ENCODE data around the gene TBR1. TPM values are rescaled to one million over a fixed set of nuclear protein-coding genes. Genes with fewer than 3 reads are reported as not detected.

TBR1 gene
- total and polyA plus RNA-seq, 10 of the 15 experiments (the other 5 are each of a cell fraction or from before 2014, with no cell fraction given): 0.01 TPM; not detected in 9

GRCh38 chr2:161424394-161424769 lies 8.3 kb downstream of the TBR1 start (continued):
- TF ChIP-seq IRF3 (IDR thresholded peaks at IDR 0.05) (no peak), CHD4 (IDR thresholded peaks at IDR 0.05) (no peak), CEBPB (IDR thresholded peaks at IDR 0.05; ENCODE audit: borderline replicate concordance in 1 of 2, low read depth in 2 of 2, low read length in 2 of 2) (no peak), MTA3 (IDR thresholded peaks at IDR 0.05; ENCODE audit: borderline replicate concordance, low read length) (no peak)

DNA sequence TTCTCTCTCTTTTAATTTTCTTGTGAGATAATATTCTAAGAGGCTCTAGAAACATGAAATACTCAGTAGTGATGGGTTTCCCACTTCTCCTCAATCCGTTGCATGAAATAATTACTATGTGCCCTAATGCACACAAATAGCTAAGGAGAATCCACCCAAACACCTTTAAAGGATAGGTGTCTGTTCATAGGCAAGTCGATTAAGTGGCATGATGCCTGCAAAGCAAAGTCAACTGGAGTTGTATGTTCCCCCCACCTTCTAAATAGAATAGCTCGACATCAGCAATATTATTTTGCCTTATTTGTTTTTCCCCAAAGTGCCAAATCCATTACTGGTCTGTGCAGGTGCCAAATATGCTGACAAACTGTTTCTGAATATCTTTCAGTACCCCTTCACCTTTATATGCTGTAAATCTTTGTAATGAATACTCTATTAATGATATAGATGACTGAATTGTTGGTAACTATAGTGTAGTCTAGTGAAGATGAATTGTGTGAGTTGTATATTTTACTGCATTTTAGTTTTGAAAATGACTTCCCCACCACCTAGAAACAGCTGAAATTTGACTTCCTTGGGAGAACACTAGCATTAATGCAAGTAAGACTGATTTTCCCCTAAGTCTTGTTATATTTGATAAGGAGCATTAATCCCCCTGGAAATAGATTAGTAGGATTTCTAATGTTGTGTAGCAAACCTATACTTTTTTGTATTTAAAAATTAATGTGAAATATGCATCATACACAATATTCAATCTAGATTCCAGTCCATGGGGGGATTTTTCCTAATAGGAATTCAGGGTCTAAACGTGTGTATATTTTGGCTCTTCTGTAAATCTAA lies 9.0 kb downstream of the TBR1 start:
- CTCF ChIA-PET: no interaction called here
- H3K4me2 ChIP-seq (ENCODE audit: control insufficient read depth, insufficient read depth): no peak overlapping the region
- WGBS (ENCODE audit: insufficient coverage, insufficient replicate concordance, low lambda C conversion rate, missing lambda C conversion rate): 10% methylated on average over 4 of the region's 4 CpGs
- TF ChIP-seq TBL1XR1 (IDR thresholded peaks at IDR 0.05; ENCODE audit: low read depth, low read length): no peak
- no peak for TF ChIP-seq KAT2A (conservative IDR thresholded peaks at IDR 0.05; ENCODE audit: control insufficient read depth, low read depth, low read length)
- TF ChIP-seq ZNF217 (IDR thresholded peaks at IDR 0.05): no peak
- TF ChIP-seq ZNF384 (IDR thresholded peaks at IDR 0.05; ENCODE audit: borderline replicate concordance, low read depth, low read length): no peak
- TF ChIP-seq, protein P1, sequence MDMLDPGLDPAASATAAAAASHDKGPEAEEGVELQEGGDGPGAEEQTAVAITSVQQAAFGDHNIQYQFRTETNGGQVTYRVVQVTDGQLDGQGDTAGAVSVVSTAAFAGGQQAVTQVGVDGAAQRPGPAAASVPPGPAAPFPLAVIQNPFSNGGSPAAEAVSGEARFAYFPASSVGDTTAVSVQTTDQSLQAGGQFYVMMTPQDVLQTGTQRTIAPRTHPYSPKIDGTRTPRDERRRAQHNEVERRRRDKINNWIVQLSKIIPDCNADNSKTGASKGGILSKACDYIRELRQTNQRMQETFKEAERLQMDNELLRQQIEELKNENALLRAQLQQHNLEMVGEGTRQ (IDR thresholded peaks at IDR 0.05; ENCODE audit: borderline replicate concordance, low read depth, low read length): no peak
- no peak for TF ChIP-seq LARP7 (IDR thresholded peaks at IDR 0.05)
- TF ChIP-seq BRCA1 (IDR thresholded peaks at IDR 0.05; ENCODE audit: low read depth, low read length): no peak
- TF ChIP-seq, protein P2, sequence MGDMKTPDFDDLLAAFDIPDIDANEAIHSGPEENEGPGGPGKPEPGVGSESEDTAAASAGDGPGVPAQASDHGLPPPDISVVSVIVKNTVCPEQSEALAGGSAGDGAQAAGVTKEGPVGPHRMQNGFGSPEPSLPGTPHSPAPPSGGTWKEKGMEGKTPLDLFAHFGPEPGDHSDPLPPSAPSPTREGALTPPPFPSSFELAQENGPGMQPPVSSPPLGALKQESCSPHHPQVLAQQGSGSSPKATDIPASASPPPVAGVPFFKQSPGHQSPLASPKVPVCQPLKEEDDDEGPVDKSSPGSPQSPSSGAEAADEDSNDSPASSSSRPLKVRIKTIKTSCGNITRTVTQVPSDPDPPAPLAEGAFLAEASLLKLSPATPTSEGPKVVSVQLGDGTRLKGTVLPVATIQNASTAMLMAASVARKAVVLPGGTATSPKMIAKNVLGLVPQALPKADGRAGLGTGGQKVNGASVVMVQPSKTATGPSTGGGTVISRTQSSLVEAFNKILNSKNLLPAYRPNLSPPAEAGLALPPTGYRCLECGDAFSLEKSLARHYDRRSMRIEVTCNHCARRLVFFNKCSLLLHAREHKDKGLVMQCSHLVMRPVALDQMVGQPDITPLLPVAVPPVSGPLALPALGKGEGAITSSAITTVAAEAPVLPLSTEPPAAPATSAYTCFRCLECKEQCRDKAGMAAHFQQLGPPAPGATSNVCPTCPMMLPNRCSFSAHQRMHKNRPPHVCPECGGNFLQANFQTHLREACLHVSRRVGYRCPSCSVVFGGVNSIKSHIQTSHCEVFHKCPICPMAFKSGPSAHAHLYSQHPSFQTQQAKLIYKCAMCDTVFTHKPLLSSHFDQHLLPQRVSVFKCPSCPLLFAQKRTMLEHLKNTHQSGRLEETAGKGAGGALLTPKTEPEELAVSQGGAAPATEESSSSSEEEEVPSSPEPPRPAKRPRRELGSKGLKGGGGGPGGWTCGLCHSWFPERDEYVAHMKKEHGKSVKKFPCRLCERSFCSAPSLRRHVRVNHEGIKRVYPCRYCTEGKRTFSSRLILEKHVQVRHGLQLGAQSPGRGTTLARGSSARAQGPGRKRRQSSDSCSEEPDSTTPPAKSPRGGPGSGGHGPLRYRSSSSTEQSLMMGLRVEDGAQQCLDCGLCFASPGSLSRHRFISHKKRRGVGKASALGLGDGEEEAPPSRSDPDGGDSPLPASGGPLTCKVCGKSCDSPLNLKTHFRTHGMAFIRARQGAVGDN (IDR thresholded peaks at IDR 0.05): no peak
- no peak for TF ChIP-seq ASH2L (IDR thresholded peaks at IDR 0.05; ENCODE audit: borderline replicate concordance, low read depth)
- TF ChIP-seq MXI1 (IDR thresholded peaks at IDR 0.05; ENCODE audit: low read depth, low read length): no peak
- no peak for TF ChIP-seq PML (IDR thresholded peaks at IDR 0.05; ENCODE audit: low read length)
- no peak for TF ChIP-seq SUZ12 (IDR thresholded peaks at IDR 0.05; ENCODE audit: unreplicated experiment)
- no peak for TF ChIP-seq SMAD1 (IDR thresholded peaks at IDR 0.05; ENCODE audit: low read depth, partially characterized antibody)

More for the DNA sequence above, 9.0 kb downstream of the TBR1 start:
- in situ Hi-C loops (cut with MboI) (no loop called here), intact Hi-C loops (cut with micrococcal nuclease; ENCODE audit: unreplicated experiment) (loop anchor here (10.0 kb wide), 1 partner anchor 520 kb away; no protein-coding TSS in a partner anchor)
- FAIRE-seq (no peak), ATAC-seq (no peak), DNase-seq (ENCODE audit: low read depth, low spot score) (no peak)
- BruUV-seq (replicated peaks): no TSS peak
- H3K4me1 ChIP-seq (ENCODE audit: control insufficient read depth, insufficient read depth, low read length): no peaks in the 10 kb centered on the region
- SMC1A ChIA-PET (ENCODE audit: uncharacterized antibody, unreplicated experiment): no interaction called here
- POLR2A ChIA-PET: no interaction called here
- H2AFZ ChIP-seq (ENCODE audit: control insufficient read depth, low read depth, low read length): no peak overlapping the region
- no peaks in the 10 kb centered on the region for H3K36me3 ChIP-seq (ENCODE audit: control insufficient read depth in 2 of 2, insufficient read depth in 2 of 2, low read length in 1 of 2)
- H3K9ac ChIP-seq (ENCODE audit: control insufficient read depth, insufficient read depth, low read length): no peak overlapping the region
- no peaks in the 10 kb centered on the region for H3K79me2 ChIP-seq (ENCODE audit: control insufficient read depth, insufficient read depth, low read length)
- peaks cover 8 to 40% of the 10 kb centered on the region in 2 experiments for H3K27me3 ChIP-seq (replicated peaks in 1 of 2; ENCODE audit: control insufficient read depth in 2 of 2, insufficient read depth in 2 of 2, low read length in 1 of 2)
- no peaks in the 10 kb centered on the region for H4K20me1 ChIP-seq (ENCODE audit: control insufficient read depth, insufficient read depth)
- RAD21 ChIA-PET (ENCODE audit: unreplicated experiment): no interaction called here
- H3K4me3 ChIP-seq: no peak overlapping the region
- no peak overlapping the region for H3K27ac ChIP-seq (ENCODE audit: control insufficient read depth, insufficient read depth)
- H3K9me3 ChIP-seq (replicated peaks; ENCODE audit: control insufficient read depth, insufficient read depth, low read length): no peaks in the 10 kb centered on the region; the same call in 1 of the 3 replicates

All from GM12878 (cell line).